ENCODE data around the gene SLC8B1. TPM values are rescaled to one million over a fixed set of nuclear protein-coding genes. Genes with fewer than 3 reads are reported as not detected.

SLC8B1 gene
- total RNA-seq, 1 experiment from 2014 or later, result 13.0 TPM

GRCh38 chr12:113301811-113302210 is 33.1 kb downstream of the SLC8B1 start:
- H3K36me3 Mint-ChIP-seq (ENCODE audit: insufficient read depth, unreplicated experiment), result peaks cover 12% of the 10 kb centered on the region
- peaks cover 8% of the 10 kb centered on the region for H3K4me1 Mint-ChIP-seq (ENCODE audit: low read depth, unreplicated experiment)
- H3K4me3 Mint-ChIP-seq (ENCODE audit: unreplicated experiment), result no peak overlapping the region
- no peak for TF ChIP-seq CTCF (IDR thresholded peaks at IDR 0.05; ENCODE audit: insufficient read depth in 1 of 2, low read depth in 1 of 2, low read length in 1 of 2, severe bottlenecking in 1 of 2, unreplicated experiment in 1 of 2)
- H3K36me3 ChIP-seq (ENCODE audit: control insufficient read depth, insufficient read depth, low read length), result no peaks in the 10 kb centered on the region
- H3K9me3 Mint-ChIP-seq (ENCODE audit: unreplicated experiment), result no peaks in the 10 kb centered on the region
- H3K9me3 ChIP-seq, result no peaks in the 10 kb centered on the region
- no peak overlapping the region for H3K4me3 ChIP-seq (ENCODE audit: low read depth, low read length)
- no peak overlapping the region for H3K27ac Mint-ChIP-seq (ENCODE audit: unreplicated experiment)
- intact Hi-C loops (cut with micrococcal nuclease; ENCODE audit: unreplicated experiment), result no loop called here
- BruUV-seq (replicated peaks), result no TSS peak
- no peaks in the 10 kb centered on the region for H3K27me3 ChIP-seq (replicated peaks; ENCODE audit: control insufficient read depth, insufficient read depth, low read length)
- POLR2A ChIA-PET, result no interaction called here
- peaks cover 21% of the 10 kb centered on the region for H3K4me1 ChIP-seq
- CTCF ChIA-PET, result no interaction called here
- H3K27me3 Mint-ChIP-seq (ENCODE audit: insufficient read depth, unreplicated experiment), result no peaks in the 10 kb centered on the region
- no peak for DNase-seq

- Histone ChIP-seq H3K36me3 (ENCODE audit: control insufficient read depth, insufficient read depth, low read length) (peaks cover under 1% of the 10 kb centered on the region; the same call in 1 of the 2 replicates), H3K27me3 (replicated peaks; ENCODE audit: control insufficient read depth, insufficient read depth, low read length) (no peaks in the 10 kb centered on the region), H3K9me3 (no peaks in the 10 kb centered on the region), H3K4me3 (ENCODE audit: low read depth, low read length) (no peak overlapping the region), H3K4me1 (peaks cover 21% of the 10 kb centered on the region)
- H3K9me3 Mint-ChIP-seq (ENCODE audit: unreplicated experiment), result no peaks in the 10 kb centered on the region
- H3K4me1 Mint-ChIP-seq (ENCODE audit: low read depth, unreplicated experiment), result peaks cover 8% of the 10 kb centered on the region
- ChIA-PET POLR2A (no interaction called here), CTCF (interaction anchor here (0.6 kb wide), 1 partner anchor 77 kb away, joined by 5 read pairs; no protein-coding TSS in a partner anchor)
- no TSS peak for BruUV-seq (replicated peaks)
- H3K27ac Mint-ChIP-seq (ENCODE audit: unreplicated experiment), result peak overlapping the region; percentile 97
- no peaks in the 10 kb centered on the region for H3K27me3 Mint-ChIP-seq (ENCODE audit: insufficient read depth, unreplicated experiment)
- H3K36me3 Mint-ChIP-seq (ENCODE audit: insufficient read depth, unreplicated experiment), result peaks cover 23% of the 10 kb centered on the region
- TF ChIP-seq CTCF (IDR thresholded peaks at IDR 0.05; ENCODE audit: insufficient read depth in 1 of 2, low read depth in 1 of 2, low read length in 1 of 2, severe bottlenecking in 1 of 2, unreplicated experiment in 1 of 2), result no peak
- intact Hi-C loops (cut with micrococcal nuclease; ENCODE audit: unreplicated experiment), result loop anchor here (1.0 kb wide), 2 partner anchors 36 to 102 kb away; partner anchors contain the start of gene SLC8B1
- H3K4me3 Mint-ChIP-seq (ENCODE audit: unreplicated experiment), result peak overlapping the region; percentile 37
- DNase-seq, result peak; percentile 84 to 89
Measured at GRCh38 chr12:113299619-113300237, 35.2 kb downstream of the SLC8B1 start.

GRCh38 chr12:113298861-113299545 is 35.9 kb downstream of the SLC8B1 start:
- Histone ChIP-seq H3K27me3 (replicated peaks; ENCODE audit: control insufficient read depth, insufficient read depth, low read length) (no peaks in the 10 kb centered on the region), H3K9me3 (no peaks in the 10 kb centered on the region), H3K4me1 (peaks cover 21% of the 10 kb centered on the region), H3K36me3 (ENCODE audit: control insufficient read depth, insufficient read depth, low read length) (peaks cover 1% of the 10 kb centered on the region; the same call in 1 of the 2 replicates), H3K4me3 (ENCODE audit: low read depth, low read length) (no peak overlapping the region)
- CTCF ChIA-PET, result interaction anchor here (0.6 kb wide), 1 partner anchor 76 kb away, joined by 5 read pairs; no protein-coding TSS in a partner anchor
- H3K36me3 Mint-ChIP-seq (ENCODE audit: insufficient read depth, unreplicated experiment), result peaks cover 23% of the 10 kb centered on the region
- intact Hi-C loops (cut with micrococcal nuclease; ENCODE audit: unreplicated experiment), result loop anchor here (1.0 kb wide), 2 partner anchors 36 to 102 kb away; partner anchors contain the start of gene SLC8B1
- POLR2A ChIA-PET, result no interaction called here
- no peak for DNase-seq
- TF ChIP-seq CTCF (IDR thresholded peaks at IDR 0.05; ENCODE audit: insufficient read depth in 1 of 2, low read depth in 1 of 2, low read length in 1 of 2, severe bottlenecking in 1 of 2, unreplicated experiment in 1 of 2), result no peak
- H3K27ac Mint-ChIP-seq (ENCODE audit: unreplicated experiment), result peak overlapping the region; percentile 97
- TSS peak; percentile 29 for BruUV-seq (replicated peaks)
- no peak overlapping the region for H3K4me3 Mint-ChIP-seq (ENCODE audit: unreplicated experiment)
- H3K27me3 Mint-ChIP-seq (ENCODE audit: insufficient read depth, unreplicated experiment), result no peaks in the 10 kb centered on the region
- H3K4me1 Mint-ChIP-seq (ENCODE audit: low read depth, unreplicated experiment), result peaks cover 8% of the 10 kb centered on the region
- no peaks in the 10 kb centered on the region for H3K9me3 Mint-ChIP-seq (ENCODE audit: unreplicated experiment)
